Measurements from ENCODE around the gene ELF4.

ELF4 gene

GRCh38 chrX:130083656-130084382, 26.5 kb downstream of the ELF4 start:
- DNase-seq (ENCODE audit: low read depth), result no peak

- no peak for DNase-seq (ENCODE audit: low read depth)
Measured at GRCh38 chrX:130083107-130083490, 27.2 kb downstream of the ELF4 start.

GRCh38 chrX:130082244-130083106, 27.8 kb downstream of the ELF4 start:
- DNase-seq (ENCODE audit: low read depth), result peak; percentile 62

GRCh38 chrX:130081421-130082045, 28.8 kb downstream of the ELF4 start:
- no peak for DNase-seq (ENCODE audit: low read depth)

- no peak for DNase-seq (ENCODE audit: low read depth)
Measured at GRCh38 chrX:130080791-130081367, 29.4 kb downstream of the ELF4 start.

GRCh38 chrX:130079824-130080406, 30.4 kb downstream of the ELF4 start:
- no peak for DNase-seq (ENCODE audit: low read depth)

- no peak for DNase-seq (ENCODE audit: low read depth)
Measured at GRCh38 chrX:130075777-130076176, 34.5 kb downstream of the ELF4 start.

GRCh38 chrX:130072345-130072740, 38.0 kb downstream of the ELF4 start:
- no peak for DNase-seq (ENCODE audit: low read depth)

- DNase-seq (ENCODE audit: low read depth), result no peak
Measured at GRCh38 chrX:130071611-130072344, 38.5 kb downstream of the ELF4 start.

GRCh38 chrX:130066975-130067615, 43.2 kb downstream of the ELF4 start:
- no peak for DNase-seq (ENCODE audit: low read depth)

- peak; percentile 72 for DNase-seq (ENCODE audit: low read depth)
Measured at GRCh38 chrX:130060122-130061069, 49.9 kb downstream of the ELF4 start.

- DNase-seq (ENCODE audit: low read depth), result no peak
Measured at GRCh38 chrX:130058652-130059051, 51.6 kb downstream of the ELF4 start.

GRCh38 chrX:130057209-130057608, 53.1 kb downstream of the ELF4 start:
- DNase-seq (ENCODE audit: low read depth), result no peak

GRCh38 chrX:130055899-130056298, 54.4 kb downstream of the ELF4 start:
- no peak for DNase-seq (ENCODE audit: low read depth)

GRCh38 chrX:130055103-130055502, 55.2 kb downstream of the ELF4 start:
- no peak for DNase-seq (ENCODE audit: low read depth)

GRCh38 chrX:130053236-130053635, 57.1 kb downstream of the ELF4 start:
- DNase-seq (ENCODE audit: low read depth), result no peak

GRCh38 chrX:130051176-130051845, 59.0 kb downstream of the ELF4 start:
- no peak for DNase-seq (ENCODE audit: low read depth)

- DNase-seq (ENCODE audit: low read depth), result no peak
Measured at GRCh38 chrX:130049821-130050220, 60.5 kb downstream of the ELF4 start.

- DNase-seq (ENCODE audit: low read depth), result no peak
Measured at GRCh38 chrX:130048686-130049222, 61.5 kb downstream of the ELF4 start.
